Measurements from ENCODE around the gene SIGLEC8. TPM values are rescaled to one million over a fixed set of nuclear protein-coding genes. Genes with fewer than 3 reads are reported as not detected.

SIGLEC8 gene
- total RNA-seq, 4 donors from 2014 or later = 0.17 to 0.94 (median 0.38) TPM

GRCh38 chr19:51422053-51422448 is 36.2 kb downstream of the SIGLEC8 start:
- no peak for TF ChIP-seq CTCF (IDR thresholded peaks at IDR 0.05; ENCODE audit: low read depth)

GRCh38 chr19:51421229-51422052 is 36.8 kb downstream of the SIGLEC8 start:
- TF ChIP-seq CTCF (IDR thresholded peaks at IDR 0.05; ENCODE audit: low read depth) = no peak

DNA sequence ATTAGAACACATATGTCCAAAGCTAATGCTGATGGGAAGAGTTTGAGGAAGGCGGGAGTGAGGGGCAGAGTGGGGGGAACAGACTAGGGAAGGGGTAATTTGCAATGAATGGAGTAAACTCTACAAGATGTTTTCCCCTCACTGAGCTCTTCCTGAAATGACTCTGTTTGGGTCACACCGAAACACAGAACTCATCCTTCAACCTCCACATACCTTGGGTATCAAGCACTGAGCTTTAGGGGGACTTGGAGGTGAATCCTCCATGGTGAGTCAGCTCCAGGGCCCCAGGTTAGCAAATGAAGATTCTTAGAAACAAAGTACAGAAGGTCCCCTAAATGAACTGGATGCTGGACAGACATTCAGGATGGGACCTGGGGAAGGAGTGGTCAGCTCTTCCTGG is 39.5 kb downstream of the SIGLEC8 start:
- no peak for TF ChIP-seq CTCF (IDR thresholded peaks at IDR 0.05; ENCODE audit: low read depth)

DNA sequence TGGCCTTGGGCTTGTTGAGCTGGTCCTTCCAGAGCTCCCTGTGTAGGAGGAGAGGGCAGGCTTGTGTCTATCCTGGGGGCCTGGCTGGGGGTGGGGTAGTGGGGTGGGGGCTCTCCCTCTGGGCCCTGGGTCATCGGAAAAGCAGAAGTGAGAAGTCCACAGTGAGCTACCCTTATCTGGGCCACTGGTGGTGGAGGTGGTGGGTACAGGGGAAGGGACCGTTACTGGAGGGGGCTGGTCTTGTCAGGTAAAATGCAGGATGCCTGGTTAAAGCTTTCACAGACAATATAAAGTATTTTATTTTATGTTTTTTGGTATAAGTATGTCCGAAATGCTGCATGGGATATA is 40.5 kb downstream of the SIGLEC8 start:
- TF ChIP-seq CTCF (IDR thresholded peaks at IDR 0.05; ENCODE audit: low read depth) = no peak

DNA sequence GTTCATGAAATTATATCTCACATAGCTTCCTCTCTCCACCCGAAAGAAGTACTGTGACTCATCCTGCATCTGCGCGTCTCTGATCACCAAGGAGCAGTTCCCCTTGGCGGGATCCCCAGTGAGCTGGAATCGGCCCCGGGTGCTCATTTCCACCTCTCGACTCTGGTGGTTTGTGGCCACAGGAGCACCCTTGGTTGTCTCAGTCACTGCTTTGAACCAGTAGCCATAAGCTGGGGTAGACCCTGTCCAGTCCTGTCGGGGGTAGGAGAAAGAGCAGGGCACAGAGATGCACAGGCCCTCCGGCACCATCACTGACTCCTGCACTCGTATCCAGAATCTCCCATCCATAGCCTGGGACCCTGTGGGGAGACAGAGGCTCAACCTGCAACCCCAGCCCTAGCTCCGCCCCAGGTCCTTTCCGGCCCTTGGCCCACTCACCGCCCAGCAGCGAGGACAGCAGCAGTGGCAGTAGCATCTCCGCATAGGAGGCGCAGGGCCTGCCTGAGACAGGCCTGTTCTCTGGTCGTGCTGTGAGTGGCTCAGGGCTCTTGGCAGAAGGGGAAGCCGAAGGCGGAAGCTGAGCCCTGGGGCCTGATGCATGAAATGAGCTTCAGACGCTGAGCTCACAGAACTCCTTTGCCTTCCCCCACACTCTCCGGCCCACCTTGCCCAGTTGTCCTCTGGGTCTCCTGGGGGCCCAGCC is 41.0 kb downstream of the SIGLEC8 start, which contains the start of gene SIGLEC10:
SIGLEC10 (minus strand) TSS at position 536 of the 703 bp plus-strand sequence; CDS start at position 475, 61 bp downstream.
- TF ChIP-seq CTCF (IDR thresholded peaks at IDR 0.05; ENCODE audit: low read depth) = no peak

- TF ChIP-seq CTCF (IDR thresholded peaks at IDR 0.05; ENCODE audit: low read depth) = no peak
These were observed 43.1 kb downstream of the SIGLEC8 start for GRCh38 chr19:51415187-51415586.

Measured in subcutaneous adipose tissue (tissue), 4 donors.